Stimulated activated CD8-positive, alpha-beta memory T cell treated with anti-CD3 and anti-CD28 coated beads, Interleukin-12 subunit alpha, Interleukin-12 subunit beta, amount 100 ng/mL, for 4 hours (primary cell): ENCODE results near the gene LPAR2.
A peak's percentile ranks its signal among the peaks of the same experiment; 100 is the strongest.

Experiments
- DNase-seq: peaks from one replicate; pipeline ENCODE4 v3.0.0-alpha.2; 2020; ENCODE audit warnings: low read depth

LPAR2 gene

GRCh38 chr19:19653597-19654147 lies 25.7 kb upstream of the LPAR2 start:
- DNase-seq: no peak

- DNase-seq: no peak
These were observed 24.7 kb upstream of the LPAR2 start for GRCh38 chr19:19652482-19653295.

DNA sequence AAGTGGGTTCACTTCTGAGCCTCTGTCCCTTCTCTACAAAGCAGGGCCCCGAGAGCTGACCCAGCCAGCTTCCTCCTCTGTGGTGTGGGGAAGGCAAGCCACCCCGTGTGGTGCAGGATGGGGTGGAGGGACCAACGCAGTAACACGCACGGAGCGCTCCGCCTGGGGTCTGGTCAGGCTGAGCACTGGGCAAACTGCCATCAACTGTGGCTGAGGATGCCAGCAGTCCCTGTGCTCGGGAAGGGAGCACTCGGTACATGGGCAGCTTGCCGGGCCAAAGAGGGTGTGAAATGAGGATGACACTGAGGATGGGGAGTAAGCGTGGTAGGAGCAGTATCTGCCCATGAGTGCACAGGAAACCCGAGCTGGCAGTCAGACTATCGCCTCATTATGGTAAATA lies 23.1 kb upstream of the LPAR2 start:
- no peak for DNase-seq

- DNase-seq: no peak
These were observed 22.3 kb upstream of the LPAR2 start for GRCh38 chr19:19650331-19650730.

GRCh38 chr19:19649580-19649995 lies 21.6 kb upstream of the LPAR2 start:
- DNase-seq: no peak

DNA sequence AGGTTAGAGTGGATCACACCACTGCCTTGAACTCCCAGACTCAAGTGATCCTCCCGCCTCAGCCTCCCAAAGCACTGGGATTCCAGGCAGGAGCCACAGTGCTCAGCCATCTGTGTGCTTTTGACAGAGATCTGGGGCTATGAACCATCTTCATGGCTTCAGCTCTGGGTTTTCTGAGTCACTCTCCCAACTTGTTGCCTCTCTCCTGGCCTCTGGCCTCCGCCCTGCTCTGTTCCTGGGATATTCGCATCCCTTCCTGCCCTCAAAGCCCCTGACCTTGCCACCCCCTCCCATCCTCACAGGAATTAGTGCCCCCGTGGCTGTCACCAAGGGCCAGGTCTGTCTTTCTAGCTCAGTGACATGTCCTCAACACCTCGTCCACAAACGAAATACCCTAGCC lies 21.1 kb upstream of the LPAR2 start:
- DNase-seq: no peak

- no peak for DNase-seq
These were observed 19.2 kb upstream of the LPAR2 start for GRCh38 chr19:19647037-19647835.

- DNase-seq: no peak
These were observed 17.3 kb upstream of the LPAR2 start for GRCh38 chr19:19645233-19645870.

DNA sequence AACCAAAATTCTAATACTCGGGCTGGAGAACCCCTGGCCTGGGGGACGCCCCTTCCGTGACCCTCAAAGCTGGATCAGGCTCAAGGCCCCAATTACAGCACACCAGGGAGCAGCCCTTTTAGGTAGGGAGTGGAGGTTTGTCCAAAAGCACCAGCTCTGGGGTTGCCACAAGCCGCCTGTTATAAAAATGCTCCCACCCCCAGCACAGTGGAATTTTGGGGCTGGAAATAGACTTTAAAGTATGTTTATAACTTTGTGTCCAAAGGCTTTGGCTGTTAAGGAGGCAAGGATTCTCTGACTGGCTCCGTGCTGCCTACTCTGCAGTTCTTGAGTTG lies 16.0 kb upstream of the LPAR2 start:
- no peak for DNase-seq

GRCh38 chr19:19643158-19644053 lies 15.4 kb upstream of the LPAR2 start, which contains the start of gene GMIP:
GMIP (minus strand) TSS chr19:19643657; CDS start chr19:19643529, 128 bp downstream.
- DNase-seq: peak; percentile 76

DNA sequence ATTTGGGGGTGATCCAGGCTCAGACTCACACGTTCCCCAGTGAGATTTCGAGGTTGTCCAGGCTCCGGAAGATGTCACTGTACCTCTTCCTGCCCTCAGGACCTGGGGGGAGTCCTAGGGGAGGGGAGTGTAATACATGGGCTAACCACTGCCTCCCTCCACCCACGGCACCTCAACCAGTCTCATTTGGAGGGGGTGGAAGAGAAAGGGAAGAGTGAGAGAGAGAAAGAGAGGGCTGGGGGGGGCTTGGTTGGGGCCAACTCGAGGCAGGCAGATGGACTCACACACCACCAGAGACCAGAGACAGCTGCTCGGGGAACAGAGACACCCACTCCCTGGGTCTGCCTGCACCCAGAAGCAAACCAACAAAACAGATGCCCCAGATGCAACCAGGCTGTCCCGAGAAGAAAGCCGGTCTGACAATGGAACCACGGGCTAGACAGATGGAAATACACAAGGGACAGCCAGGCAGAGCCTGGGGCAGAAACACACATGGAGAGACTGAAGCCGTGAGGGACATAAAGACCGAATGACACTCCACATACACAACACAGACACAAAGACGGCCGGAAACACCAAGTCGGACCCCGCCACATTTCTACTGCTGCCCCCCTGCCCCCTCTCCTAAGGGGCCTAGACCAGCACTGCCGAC lies 14.6 kb upstream of the LPAR2 start:
- DNase-seq: peak; percentile 47

- no peak for DNase-seq
These were observed 9.7 kb upstream of the LPAR2 start for GRCh38 chr19:19637523-19638251.

DNA sequence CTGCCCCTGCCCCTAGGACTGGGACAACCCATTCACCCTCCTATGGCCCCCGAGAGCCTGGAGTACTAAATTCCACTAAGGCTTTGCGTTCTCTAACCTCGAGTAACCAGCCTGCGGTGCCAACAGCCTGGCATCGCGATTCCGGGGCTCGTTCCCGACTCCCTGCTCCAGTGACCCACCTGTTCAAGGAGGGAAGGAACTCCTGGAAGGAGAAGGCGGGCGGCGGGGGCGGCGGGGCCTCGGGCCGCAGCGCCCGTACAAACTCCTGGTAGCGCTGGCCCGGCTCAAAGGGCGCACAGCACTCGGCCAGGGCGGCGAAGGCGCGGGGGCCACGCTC lies 9.1 kb upstream of the LPAR2 start:
- no peak for DNase-seq

DNA sequence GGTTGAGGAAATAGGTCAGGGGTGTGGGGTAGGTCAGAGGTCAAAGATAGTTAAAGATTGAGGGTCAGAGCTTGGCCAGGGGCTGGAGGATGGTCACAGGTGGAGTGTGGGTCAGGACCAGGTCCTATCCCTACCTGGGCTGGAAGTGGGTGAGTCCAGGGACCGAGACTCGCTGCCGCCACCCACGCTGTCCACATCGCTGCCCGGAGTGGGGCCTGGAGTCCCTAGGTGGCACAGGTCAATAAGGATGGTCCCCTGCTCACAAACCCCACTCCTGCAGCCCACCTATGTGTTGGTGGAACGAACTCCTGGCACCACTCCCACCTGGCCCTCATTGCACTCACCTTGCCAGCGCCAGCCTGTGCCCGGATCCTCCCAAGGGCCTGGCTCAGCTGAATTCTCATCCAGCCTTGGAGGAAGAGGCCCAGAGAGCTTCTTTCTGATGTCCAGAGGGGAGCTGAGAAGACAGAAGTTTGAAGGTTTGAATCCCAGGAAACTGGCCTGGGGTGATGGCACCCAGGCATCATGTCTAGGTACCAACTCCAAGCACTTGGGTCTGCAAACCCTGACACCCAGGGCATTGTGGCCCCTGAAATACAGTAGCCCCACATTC lies 8.7 kb upstream of the LPAR2 start:
- DNase-seq: no peak

- DNase-seq: no peak
These were observed 7.3 kb upstream of the LPAR2 start for GRCh38 chr19:19635313-19635702.

DNA sequence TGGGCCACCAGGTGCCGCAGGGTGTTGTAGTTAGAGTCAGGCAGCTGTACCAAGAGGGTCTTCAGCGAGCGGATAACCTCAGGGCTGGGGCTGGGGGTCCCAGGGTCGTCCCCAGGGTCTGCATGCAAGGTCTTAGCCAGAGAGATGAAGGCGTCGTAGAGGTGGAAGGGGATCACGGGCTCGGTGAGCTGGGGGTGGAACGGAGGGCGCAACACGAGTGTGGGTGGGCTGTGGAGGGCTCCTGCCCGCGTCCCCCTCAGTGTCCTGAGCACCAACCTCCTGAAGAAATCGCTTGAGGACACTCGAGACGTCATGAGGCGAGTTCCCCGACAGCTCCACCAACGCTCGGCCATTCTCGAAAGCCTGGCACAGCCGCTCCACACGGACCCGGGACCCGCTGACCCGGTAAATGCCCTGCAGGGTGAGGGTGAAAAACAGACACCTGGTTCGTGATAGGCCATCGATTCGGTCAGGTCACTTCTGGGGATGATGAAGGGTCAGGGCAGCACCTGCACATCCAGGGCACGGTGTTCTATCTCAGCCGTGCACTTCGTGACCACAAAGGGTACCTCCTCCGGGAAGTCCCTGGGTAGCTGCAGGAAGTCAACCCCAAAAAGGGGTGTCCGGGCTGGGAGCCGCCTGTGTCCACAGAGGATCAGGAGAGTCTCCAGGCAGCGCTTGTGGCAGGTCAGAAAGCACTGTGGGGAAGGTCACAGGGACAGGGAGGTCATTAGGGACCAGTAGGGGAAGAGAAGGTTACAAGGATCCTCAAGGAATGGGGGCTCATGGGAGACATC lies 6.7 kb upstream of the LPAR2 start:
- no peak for DNase-seq

GRCh38 chr19:19633711-19634515 lies 5.9 kb upstream of the LPAR2 start:
- DNase-seq: no peak

- DNase-seq: no peak
These were observed 4.6 kb upstream of the LPAR2 start for GRCh38 chr19:19632661-19633060.
